Germinal center (tissue), 1 donor: Measurements from ENCODE around the gene RAMP3.
"Not testable (repeated sequence)": the region's sequence is repeated elsewhere in the genome, so short reads cannot be mapped to it uniquely, and the experiment has no call there.

Experiments used
- DNase-seq: peaks from one replicate; pipeline ENCODE4 v3.0.0; 2012; ENCODE audit warnings: mixed read lengths, low spot score

Gene RAMP3

GRCh38 chr7:45157286-45157652, 322 bp upstream of the RAMP3 start:
- no peak for DNase-seq

- DNase-seq: no peak
Measured at GRCh38 chr7:45158471-45158870, 880 bp downstream of the RAMP3 start.

GRCh38 chr7:45159296-45159695, 1.7 kb downstream of the RAMP3 start:
- DNase-seq: no peak

- no peak for DNase-seq
Measured at GRCh38 chr7:45160417-45160881, 2.9 kb downstream of the RAMP3 start.

GRCh38 chr7:45161138-45161537, 3.5 kb downstream of the RAMP3 start:
- DNase-seq: no peak

- no peak for DNase-seq
Measured at GRCh38 chr7:45161842-45162241, 4.3 kb downstream of the RAMP3 start.

GRCh38 chr7:45162311-45162845, 4.8 kb downstream of the RAMP3 start:
- no peak for DNase-seq

GRCh38 chr7:45162943-45163691, 5.5 kb downstream of the RAMP3 start:
- DNase-seq: no peak

GRCh38 chr7:45163692-45164052, 6.1 kb downstream of the RAMP3 start:
- no peak for DNase-seq

GRCh38 chr7:45164271-45164670, 6.7 kb downstream of the RAMP3 start:
- not testable (repeated sequence) for DNase-seq

GRCh38 chr7:45165857-45166256, 8.3 kb downstream of the RAMP3 start:
- no peak for DNase-seq

GRCh38 chr7:45171946-45172345, 14.4 kb downstream of the RAMP3 start:
- DNase-seq: no peak

GRCh38 chr7:45173596-45174327, 16.2 kb downstream of the RAMP3 start:
- DNase-seq: no peak

GRCh38 chr7:45174328-45174610, 16.7 kb downstream of the RAMP3 start:
- no peak for DNase-seq

- DNase-seq: no peak
Measured at GRCh38 chr7:45174966-45175765, 17.6 kb downstream of the RAMP3 start.

GRCh38 chr7:45176091-45176490, 18.5 kb downstream of the RAMP3 start:
- no peak for DNase-seq

- DNase-seq: no peak
Measured at GRCh38 chr7:45176886-45177731, 19.5 kb downstream of the RAMP3 start.

GRCh38 chr7:45177801-45178200, 20.2 kb downstream of the RAMP3 start:
- DNase-seq: no peak

- no peak for DNase-seq
Measured at GRCh38 chr7:45178241-45179225, 20.9 kb downstream of the RAMP3 start.

GRCh38 chr7:45179666-45180065, 22.1 kb downstream of the RAMP3 start:
- no peak for DNase-seq
